GM21390 (cell line): ENCODE measurements around the gene DUSP1.

Experiments used
- ATAC-seq: cut with Tn5 transposase; IDR thresholded peaks from one replicate; pipeline ENCODE4 v1.9.1; 2021; ENCODE audit not compliant: unreplicated experiment

DUSP1 gene

GRCh38 chr5:172745406-172745805, 25.6 kb downstream of the DUSP1 start:
- ATAC-seq = no peak

- no peak for ATAC-seq
These were observed 26.6 kb downstream of the DUSP1 start for GRCh38 chr5:172744123-172745104.

DNA sequence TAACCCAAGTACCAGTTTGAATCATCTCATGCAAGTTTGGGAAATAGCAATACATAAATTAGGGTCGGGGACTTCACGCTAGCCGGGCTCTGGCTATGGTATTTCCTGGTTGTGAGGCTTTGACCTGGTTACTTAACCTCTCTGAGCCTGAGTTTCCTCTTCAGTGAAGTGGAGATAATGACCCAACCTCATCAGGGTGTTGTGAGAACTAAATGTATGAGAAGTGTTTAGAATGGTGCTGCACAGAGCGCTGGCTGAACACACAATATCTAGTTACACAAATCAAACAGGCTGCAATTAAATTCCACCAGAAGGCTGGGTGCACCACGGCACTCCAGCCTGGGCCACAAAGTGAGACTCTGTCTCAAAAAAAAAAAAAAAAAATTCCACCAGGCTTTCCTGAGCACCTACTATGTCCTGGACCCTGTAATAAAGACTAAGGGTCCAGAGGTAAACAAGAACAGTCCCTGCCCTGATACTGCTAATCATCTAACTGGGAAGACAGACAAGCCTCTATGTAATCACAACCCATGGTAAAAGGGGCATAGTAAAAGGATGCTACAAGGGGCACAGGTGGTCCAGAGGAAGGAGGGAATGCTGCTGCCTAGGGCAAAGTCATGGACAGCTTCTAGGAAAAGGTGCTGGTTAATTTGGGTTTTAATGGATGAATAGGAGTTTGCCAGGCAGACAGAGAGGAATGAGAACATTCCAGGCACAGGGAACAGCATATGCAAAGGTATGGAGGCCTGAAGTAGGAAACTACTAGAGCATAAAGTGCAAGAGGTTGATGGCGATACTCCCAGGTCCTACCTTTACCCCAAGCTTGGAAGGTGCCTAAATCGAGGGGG, 27.7 kb downstream of the DUSP1 start:
- no peak for ATAC-seq

DNA sequence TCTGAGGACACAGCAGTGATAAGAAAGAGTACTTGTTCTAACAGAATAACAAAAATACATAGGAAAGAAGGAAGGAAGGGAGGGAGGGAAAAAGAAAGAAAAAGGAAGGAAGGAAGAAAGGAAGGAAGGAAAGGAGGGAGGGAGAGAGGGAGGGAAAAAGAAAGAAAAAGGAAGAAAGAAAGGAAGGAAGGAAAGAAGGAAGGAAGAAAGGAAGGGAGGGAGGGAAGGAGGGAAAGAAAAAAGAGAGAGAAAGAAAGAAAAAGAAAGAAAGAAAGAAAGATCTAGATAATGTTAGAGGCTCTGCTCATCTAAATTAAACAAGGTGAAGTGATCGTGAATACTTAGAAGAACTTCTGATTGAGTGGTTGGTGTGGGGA, 29.8 kb downstream of the DUSP1 start:
- ATAC-seq = no peak

DNA sequence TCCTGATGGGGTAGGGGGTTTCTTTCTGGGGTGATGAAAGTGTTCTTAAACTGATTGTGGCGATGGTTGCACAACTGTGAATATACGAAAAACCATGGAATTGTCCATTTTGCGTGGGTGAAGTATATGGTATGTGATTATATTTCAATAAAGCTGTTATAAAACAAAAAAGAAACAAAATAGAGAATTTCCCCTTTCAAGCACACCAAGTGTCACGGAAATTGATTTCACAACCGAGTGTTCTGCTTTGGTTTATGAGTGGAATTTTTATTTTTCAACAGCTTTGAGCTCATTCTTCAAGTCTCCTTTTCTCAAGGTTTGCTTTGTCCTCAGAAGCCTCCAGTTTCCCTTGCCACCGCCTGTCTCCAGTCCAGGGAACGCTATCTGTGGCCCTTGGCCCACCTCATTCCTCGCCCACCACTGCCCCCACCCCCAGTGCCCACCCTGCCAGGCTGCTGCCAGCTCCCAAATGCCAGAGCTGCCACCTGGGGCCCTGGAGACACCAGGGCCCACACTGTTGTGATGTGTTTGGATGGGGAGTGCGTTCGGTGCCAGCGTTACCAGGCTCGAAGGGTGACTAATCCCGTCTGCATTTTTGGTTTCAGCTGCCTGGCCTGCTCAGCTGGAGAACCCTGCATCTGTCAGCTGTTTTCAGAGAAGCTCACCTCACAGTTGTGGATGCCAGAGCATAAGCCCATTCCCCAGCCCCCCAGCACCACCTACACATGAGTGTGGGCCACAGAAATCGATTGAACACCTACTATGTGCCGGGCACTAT, 30.4 kb downstream of the DUSP1 start:
- ATAC-seq = no peak

DNA sequence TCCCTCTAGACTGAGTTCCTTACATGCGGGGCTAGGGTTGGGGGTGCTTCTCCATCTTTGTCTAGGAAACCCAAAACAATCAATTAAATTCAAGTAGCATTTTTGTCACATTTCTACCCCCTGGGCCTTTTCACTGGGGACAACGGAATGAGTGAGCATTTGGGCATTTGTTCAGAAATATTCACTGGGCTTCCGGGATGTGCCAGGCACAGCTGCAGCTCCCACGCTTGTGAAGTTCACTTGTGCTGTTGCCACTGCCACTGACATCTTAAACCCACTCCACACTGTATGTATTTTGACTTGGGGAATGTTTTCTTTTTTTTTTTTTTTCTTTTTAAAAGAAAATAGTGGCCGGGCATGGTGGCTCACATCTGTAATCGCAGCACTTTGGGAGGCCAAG, 31.6 kb downstream of the DUSP1 start:
- no peak for ATAC-seq

GRCh38 chr5:172736508-172737135, 34.4 kb downstream of the DUSP1 start:
- no peak for ATAC-seq

- ATAC-seq = no peak
These were observed 35.7 kb downstream of the DUSP1 start for GRCh38 chr5:172735141-172735831.

- no peak for ATAC-seq
These were observed 37.0 kb downstream of the DUSP1 start for GRCh38 chr5:172733974-172734346.

DNA sequence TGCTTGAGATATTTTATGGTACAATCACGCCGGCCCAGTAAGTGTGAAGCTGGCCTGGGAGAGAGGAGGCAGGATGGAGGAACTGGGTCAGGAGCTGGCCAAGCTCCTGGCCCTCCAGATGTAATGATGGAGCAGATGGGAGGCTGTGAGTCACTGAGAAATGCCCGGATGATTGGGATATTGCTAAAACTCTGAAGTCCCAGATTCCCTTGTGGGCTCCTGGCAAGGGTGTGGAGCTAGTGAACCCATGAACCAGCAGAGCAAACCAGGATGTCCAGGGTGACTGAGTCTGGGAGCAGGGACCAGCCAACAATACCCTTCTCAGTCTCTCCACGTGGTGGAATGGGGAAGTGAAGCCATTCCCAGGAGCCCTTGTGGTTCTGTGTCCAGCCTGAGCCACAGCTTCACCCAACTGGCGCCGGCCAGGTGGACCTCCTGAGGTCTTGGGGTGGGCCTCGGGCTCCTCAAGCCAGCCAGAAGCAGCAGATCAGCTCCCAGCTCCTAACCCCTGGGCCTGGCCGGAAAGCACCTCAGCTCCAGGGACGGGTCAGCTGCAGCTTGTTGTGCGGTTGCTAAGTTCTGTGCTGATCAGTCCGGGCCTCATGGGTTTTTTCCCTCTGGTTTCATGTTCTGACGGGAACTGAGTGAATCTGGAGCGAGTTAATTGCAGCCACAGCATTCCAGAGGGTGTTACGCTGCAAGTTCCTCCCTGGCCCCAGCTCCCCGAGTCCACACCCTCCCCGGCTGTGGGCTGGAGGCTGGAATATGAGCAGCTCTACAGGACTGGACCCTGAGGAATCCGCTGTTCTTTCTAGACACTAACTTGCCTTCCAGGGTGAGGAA, 37.6 kb downstream of the DUSP1 start:
- ATAC-seq = no peak

DNA sequence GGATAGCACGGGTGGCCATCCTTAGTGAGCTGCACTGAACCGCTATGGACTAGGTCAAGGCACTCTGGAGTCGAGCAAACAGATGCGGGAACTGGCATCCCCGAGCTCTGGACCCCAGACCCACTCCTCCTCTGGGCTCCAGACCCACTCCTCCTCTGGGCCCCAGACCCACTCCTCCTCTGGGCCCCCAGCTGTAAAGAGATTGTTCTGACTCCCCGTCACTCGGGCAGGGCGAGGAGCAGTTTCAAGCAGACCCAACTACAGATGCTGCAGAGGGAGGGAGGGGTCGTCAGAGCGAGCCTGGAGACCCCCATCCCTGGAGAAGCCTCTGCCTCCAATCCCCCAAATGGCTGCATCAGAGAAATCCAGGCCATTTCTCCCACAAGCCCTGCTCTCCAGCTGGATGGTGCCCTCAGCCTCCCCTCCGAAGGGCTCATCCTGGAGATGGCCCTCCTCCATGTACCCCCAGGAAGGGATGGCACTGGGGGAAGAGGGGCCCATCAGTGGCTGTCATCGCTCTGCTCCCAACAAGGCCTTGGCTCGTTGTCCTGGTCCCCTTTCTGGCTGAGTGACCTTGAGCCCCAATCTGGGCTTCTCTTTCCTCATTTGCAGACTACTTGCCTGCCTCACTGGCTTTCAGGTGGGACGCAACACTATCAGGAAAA, 38.7 kb downstream of the DUSP1 start:
- ATAC-seq = no peak

GRCh38 chr5:172731680-172732074, 39.3 kb downstream of the DUSP1 start:
- ATAC-seq = no peak

DNA sequence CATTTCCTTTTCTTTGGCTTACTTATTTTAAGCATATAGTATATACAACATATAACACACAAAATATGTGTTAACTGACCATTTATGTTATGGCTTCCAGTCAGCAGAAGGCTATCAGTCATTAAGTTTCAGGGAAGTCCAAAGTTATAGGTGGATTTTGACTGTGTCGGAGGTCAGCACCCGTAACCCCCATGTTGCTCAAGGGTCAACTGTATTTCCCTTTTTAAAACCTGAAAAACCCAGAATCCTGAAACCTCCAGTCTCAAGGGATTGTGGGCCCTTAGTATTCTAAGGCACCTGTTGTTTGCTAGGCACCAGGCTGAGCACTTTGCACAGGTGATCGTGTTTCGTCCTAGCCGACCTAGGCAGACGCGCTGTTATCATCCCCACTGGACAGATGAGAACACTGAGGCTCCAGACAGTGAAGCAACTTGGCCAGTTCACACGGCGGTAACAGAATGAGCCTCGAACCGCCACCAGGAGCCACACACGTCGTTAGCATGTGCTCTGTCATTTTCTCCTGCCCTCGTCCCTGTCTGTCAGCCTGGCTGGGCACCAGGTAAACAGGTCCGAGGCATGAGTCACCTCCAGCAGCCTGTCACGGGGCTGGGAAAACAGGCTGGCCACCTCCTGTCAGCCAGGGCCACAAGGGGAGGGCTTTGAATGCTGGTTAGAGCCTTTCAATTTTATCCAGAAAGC, 39.9 kb downstream of the DUSP1 start:
- ATAC-seq = no peak

GRCh38 chr5:172730222-172730621, 40.8 kb downstream of the DUSP1 start:
- no peak for ATAC-seq

- no peak for ATAC-seq
These were observed 41.4 kb downstream of the DUSP1 start for GRCh38 chr5:172729588-172729987.

GRCh38 chr5:172728481-172729241, 42.3 kb downstream of the DUSP1 start:
- ATAC-seq = no peak

- ATAC-seq = no peak
These were observed 43.4 kb downstream of the DUSP1 start for GRCh38 chr5:172727551-172727950.
